GM21515 (cell line): ENCODE results near the gene SLIT3.

Experiments
- ATAC-seq: cut with Tn5 transposase; IDR thresholded peaks from one replicate; pipeline ENCODE4 v1.9.1; 2021; ENCODE audit not compliant: unreplicated experiment

The SLIT3 gene

GRCh38 chr5:169085636-169086035 is 215.3 kb downstream of the SLIT3 start:
- no peak for ATAC-seq

- ATAC-seq, result no peak
Observed at GRCh38 chr5:169085212-169085611, 215.7 kb downstream of the SLIT3 start.

DNA sequence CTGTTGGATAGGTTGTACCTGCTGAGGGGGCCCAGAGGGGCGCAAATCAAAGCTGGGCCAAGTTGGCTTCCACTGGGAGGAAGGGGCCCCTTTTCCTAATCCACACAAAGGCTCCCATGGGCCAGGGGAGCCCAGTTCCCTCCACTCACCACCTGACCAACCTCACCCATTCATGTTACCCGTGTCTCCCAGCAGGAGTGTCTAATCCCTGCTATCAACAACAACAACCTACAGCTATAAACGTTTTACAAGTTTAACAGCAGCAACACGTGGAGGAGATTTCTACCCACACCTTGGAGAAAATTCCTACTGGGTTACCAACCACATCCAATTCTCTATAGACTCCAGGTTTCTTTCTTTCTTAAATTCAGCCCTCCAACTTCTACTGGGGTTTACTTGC is 216.2 kb downstream of the SLIT3 start:
- ATAC-seq, result no peak

DNA sequence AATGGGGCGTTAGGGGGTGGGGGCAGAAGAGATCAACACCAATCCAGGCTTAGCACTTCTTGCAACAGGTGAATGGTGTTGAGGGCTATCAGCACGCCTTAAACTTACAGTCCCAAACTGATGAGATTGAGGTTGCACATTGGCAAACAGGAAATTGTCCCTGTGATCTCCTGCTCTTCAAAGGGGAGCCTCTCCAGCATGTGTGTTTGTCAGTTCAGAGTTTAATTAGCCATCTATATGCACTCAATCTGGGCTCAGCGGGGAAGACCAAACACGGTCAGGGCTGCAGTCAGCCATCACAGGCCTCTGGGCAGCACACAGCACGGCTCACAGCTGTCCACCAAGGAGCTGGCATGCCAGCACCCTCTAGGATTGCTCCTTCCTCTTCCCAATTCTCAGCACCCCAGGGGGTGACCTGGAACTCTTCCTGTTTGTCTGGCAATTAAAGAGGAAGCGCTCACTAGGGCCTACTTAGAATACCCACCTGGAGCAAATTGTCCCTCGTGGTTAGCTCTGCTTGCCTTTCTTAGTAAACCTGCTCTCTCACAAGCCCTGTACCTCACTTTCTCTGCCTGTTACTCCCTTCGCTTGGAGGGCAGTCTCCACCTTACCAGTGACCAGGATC is 217.4 kb downstream of the SLIT3 start:
- ATAC-seq, result no peak

- ATAC-seq, result no peak
Observed at GRCh38 chr5:169081000-169081724, 219.8 kb downstream of the SLIT3 start.

GRCh38 chr5:169080448-169080911 is 220.5 kb downstream of the SLIT3 start:
- no peak for ATAC-seq

DNA sequence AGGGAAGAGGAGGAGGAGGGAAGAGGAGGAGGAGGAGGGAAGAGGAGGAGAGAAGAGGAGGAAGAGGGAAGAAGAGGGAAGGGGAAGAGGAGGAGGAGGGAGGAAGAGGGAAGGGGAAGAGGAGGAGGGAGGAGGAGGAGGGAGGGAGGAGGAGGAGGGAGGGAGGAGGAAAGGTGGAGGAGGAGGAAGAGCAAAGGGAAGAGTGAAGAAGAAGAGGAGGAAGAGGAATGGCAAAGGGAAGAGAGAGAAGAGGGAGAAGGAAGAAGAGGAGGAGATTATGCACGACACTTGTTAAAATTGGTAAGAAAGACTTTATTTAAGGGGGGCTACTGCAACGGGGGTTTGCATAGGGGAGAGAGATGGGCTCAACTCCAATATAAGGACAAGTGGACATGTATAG is 221.2 kb downstream of the SLIT3 start:
- ATAC-seq, result no peak

- no peak for ATAC-seq
Observed at GRCh38 chr5:169074839-169075238, 226.1 kb downstream of the SLIT3 start.

GRCh38 chr5:169072233-169072632 is 228.7 kb downstream of the SLIT3 start:
- ATAC-seq, result no peak

DNA sequence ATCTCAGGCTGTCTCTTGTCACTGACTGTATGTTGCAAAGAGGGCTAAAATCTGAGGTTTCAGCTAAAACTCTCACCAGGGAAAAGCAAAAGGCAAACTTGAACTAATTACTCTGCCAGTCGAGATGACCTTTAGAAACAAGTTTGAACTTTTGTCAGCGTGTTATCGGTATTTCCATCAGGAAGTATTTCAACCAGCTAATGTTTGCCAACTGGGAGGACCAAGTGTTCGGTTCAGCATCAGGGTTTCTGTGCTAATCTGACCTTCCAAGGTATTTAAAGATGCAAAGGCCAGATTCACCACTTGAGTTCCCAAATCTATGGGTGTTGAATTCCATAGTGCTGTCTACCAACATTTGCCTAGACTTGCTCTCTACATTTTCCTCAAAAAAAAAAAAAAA is 230.5 kb downstream of the SLIT3 start:
- no peak for ATAC-seq

DNA sequence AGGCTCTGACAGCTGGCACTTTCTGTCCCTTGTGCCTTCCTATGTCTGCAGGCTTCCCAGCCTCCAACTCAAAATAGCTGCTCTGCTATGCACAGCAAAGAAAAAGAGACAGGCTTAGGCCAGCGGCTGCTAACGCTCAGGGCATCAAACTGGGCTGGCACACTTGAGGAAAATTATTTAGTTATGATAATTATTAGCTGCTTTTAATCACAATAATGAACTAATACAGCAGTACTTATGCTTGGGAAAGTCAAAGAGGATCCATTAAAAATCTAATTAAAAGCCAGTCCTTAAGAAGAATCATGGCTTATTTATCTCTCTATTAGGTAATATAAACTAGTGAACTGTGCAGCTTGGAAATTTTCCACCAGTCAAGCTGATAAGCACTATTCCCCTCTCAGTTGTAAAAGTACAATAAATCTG is 233.2 kb downstream of the SLIT3 start:
- ATAC-seq, result no peak

DNA sequence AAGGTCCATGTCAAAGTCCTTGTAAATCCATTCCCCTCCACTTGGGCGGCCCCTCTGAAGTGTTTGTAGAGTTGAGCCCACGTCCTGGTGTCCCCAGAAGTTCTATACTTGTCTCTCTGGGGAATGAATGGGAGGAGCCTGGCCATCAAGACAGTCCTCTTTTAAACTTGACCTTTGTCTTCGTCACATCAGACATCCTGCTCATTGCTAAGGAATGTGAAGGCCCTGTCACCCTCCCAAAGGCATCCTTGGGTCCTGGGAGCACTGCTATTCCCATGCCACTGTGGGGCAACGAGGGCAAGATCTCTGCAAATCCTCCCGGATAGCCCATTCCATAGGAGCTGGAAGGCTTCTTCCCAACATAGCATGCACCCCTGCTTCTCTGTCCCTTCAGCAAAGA is 235.5 kb downstream of the SLIT3 start:
- ATAC-seq, result no peak

DNA sequence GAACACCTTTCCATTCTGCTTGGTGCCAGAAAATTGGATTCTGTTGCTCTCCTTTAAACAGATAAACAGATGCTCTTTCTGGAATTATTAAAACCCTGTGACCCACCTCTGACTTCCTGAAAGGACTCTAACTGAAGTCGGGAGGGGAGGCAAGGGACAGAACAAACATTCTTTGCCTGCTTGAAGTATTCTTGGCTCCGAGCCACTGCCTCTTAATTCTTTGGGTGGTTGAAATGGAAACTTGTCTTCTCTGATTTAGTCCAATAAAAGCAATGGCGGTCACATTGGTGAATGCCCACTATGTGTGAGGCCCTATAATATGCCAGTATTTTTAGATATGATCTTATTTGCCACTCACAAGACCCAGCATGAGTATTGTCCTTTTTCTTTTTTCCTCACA is 236.8 kb downstream of the SLIT3 start:
- no peak for ATAC-seq

GRCh38 chr5:169063316-169063953 is 237.5 kb downstream of the SLIT3 start:
- ATAC-seq, result no peak

GRCh38 chr5:169062690-169063089 is 238.2 kb downstream of the SLIT3 start:
- no peak for ATAC-seq

DNA sequence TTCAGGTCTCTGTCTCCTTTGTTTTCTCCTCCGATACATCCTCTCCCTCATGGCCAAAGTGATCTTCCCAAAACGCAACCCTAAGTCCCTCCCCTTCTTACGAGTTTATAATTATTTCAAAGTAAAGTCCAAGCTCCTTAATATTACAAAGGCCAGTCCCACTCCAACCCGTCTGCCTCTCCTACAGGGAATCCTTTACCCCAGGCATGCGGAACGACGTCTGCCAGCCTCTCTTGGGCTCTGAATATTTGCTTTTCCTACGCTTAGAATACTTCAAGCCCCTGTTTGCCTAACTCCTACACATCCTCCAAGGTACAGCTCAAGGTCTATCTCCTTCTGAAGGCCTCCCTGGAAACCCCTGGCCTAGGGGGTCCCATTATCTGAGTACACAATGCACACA is 246.4 kb downstream of the SLIT3 start:
- no peak for ATAC-seq

DNA sequence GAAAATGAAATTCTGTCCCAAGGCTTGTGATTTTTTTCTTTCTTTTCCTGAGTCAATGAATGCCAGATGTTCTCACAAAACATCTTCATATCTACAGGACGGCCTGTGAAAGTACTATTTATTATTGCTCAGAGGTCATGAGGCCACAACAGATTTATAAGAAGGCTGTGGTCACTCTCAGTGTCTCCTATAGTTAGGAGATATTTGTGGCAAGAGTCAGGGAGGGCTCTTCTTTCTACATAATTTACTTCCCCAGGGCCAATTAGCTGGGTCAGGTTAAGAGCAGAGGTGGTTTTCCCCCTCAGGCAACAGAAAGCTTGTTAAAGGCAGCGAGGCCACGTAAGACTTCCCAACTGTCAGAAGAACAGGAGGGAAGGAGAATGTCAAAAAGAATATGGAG is 248.7 kb downstream of the SLIT3 start:
- no peak for ATAC-seq

DNA sequence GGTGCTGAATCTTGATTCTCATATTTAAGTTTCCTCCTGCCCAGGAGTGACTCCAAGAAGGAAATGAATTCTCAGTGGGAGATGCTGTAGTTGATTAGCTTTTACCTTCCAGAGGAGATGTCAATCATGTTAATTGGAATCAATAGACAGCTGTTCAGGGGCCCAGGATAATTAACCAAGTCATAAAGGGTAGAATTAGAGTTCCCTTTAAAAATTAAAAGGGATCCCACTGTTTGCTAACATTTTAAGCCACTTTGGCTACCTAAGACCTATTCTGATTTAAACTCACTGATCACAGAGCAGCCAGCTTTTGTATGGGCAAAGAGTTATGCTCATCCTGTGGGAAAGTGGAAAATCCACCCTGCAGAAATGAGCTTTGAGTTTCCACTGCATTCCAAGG is 249.6 kb downstream of the SLIT3 start:
- ATAC-seq, result no peak

- ATAC-seq, result no peak
Observed at GRCh38 chr5:169050636-169051035, 250.3 kb downstream of the SLIT3 start.

DNA sequence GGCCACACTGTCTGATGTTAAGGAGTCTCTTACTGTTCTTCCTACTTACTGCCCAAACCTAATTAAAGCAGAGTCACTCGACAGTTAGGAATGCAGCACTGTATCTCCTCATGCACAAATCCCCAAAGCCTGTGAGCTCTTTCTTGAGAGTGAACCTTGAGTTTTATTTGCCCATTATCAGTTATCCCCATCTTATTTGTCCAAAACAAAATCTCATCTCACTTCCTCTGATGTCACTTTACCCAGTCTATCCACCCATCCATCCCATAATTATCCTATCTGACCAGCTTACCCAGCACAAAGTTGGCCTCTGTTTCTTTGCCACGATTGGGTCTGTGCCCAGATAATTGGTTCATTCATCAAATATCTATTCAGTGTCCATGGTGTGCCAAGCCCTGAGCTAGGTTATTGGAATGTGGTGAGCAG is 250.8 kb downstream of the SLIT3 start:
- no peak for ATAC-seq

DNA sequence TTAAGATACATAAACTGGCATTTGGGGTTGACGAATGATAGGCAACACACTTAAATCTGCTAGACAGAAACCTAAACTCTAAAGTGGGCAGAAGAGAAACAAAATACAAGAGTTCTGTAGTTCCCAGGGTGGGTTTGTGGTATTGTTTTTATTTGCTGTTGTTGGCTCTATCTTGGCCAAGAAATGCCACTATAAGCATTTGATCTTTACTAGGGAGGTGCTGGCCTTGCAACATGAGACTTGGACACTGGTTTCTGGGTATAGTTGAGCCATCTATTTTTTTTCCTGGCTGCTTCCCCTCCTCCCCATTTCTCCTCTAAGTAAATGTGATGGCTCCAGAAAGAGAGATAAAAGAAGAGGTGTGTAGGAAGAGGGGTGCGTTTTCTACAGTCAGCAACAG is 251.2 kb downstream of the SLIT3 start:
- ATAC-seq, result no peak
